ENCODE results near the gene CSMD2. TPM values are rescaled to one million over a fixed set of nuclear protein-coding genes. Genes with fewer than 3 reads are reported as not detected.

Gene CSMD2
- total RNA-seq, 1 experiment from 2014 or later: 13.2 TPM

DNA sequence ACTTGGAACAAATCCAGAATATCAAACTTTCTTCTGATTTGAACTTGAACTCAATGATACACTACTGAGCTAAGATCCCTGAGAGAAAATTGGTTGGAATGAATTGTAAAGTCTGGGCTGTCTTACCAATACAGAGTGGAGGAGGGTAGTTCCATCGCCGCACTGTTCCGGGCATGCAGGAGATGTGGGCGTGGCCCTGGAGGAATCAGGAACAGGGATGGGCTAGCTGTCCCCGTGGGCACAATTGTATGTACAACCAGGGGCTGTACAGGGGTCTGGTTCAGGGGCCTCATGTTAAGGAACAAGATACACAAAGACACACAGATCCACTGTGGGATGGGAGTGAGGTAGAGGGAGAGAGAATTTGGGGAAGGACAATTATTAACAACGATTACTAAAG, 548.2 kb downstream of the CSMD2 start (continued):
- TF ChIP-seq, protein P1, sequence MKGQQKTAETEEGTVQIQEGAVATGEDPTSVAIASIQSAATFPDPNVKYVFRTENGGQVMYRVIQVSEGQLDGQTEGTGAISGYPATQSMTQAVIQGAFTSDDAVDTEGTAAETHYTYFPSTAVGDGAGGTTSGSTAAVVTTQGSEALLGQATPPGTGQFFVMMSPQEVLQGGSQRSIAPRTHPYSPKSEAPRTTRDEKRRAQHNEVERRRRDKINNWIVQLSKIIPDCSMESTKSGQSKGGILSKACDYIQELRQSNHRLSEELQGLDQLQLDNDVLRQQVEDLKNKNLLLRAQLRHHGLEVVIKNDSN (CRISPR knock-in tag; IDR thresholded peaks at IDR 0.05): no peak
- TF ChIP-seq, protein P2, sequence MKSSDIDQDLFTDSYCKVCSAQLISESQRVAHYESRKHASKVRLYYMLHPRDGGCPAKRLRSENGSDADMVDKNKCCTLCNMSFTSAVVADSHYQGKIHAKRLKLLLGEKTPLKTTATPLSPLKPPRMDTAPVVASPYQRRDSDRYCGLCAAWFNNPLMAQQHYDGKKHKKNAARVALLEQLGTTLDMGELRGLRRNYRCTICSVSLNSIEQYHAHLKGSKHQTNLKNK (CRISPR knock-in tag; IDR thresholded peaks at IDR 0.05): no peak
- TF ChIP-seq ZBTB43 (CRISPR knock-in tag; IDR thresholded peaks at IDR 0.05) (no peak), GABPB1 (CRISPR knock-in tag; IDR thresholded peaks at IDR 0.05) (no peak), CTCF (IDR thresholded peaks at IDR 0.05) (no peak), FOXP4 (CRISPR knock-in tag; IDR thresholded peaks at IDR 0.05) (no peak), TEAD1 (CRISPR knock-in tag; IDR thresholded peaks at IDR 0.05) (no peak), NR3C1 (CRISPR knock-in tag; conservative IDR thresholded peaks at IDR 0.05; ENCODE audit: low read depth) (no peak)
- TF ChIP-seq, protein P3, sequence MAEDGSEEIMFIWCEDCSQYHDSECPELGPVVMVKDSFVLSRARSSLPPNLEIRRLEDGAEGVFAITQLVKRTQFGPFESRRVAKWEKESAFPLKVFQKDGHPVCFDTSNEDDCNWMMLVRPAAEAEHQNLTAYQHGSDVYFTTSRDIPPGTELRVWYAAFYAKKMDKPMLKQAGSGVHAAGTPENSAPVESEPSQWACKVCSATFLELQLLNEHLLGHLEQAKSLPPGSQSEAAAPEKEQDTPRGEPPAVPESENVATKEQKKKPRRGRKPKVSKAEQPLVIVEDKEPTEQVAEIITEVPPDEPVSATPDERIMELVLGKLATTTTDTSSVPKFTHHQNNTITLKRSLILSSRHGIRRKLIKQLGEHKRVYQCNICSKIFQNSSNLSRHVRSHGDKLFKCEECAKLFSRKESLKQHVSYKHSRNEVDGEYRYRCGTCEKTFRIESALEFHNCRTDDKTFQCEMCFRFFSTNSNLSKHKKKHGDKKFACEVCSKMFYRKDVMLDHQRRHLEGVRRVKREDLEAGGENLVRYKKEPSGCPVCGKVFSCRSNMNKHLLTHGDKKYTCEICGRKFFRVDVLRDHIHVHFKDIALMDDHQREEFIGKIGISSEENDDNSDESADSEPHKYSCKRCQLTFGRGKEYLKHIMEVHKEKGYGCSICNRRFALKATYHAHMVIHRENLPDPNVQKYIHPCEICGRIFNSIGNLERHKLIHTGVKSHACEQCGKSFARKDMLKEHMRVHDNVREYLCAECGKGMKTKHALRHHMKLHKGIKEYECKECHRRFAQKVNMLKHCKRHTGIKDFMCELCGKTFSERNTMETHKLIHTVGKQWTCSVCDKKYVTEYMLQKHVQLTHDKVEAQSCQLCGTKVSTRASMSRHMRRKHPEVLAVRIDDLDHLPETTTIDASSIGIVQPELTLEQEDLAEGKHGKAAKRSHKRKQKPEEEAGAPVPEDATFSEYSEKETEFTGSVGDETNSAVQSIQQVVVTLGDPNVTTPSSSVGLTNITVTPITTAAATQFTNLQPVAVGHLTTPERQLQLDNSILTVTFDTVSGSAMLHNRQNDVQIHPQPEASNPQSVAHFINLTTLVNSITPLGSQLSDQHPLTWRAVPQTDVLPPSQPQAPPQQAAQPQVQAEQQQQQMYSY (CRISPR knock-in tag; IDR thresholded peaks at IDR 0.05): no peak

DNA sequence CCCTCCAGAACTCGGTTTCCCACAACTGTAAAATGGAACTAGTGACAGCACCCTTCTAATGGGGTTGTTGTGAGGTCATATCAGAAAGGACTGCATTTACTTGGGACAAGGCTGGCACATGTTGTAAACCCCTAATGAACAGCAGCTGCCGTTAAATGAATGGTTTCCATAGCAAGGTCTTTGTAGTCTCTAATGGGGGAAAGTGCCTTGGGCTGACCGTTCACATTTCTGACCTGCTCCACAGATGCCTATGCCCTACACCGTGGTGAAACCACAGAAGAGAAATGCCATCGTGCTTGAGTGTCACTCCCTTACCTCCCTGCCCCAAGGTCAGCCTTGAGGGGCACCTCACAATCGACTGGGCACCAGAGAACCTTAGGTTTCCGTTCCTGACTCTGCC, 549.5 kb downstream of the CSMD2 start:
- DNase-seq (ENCODE audit: low spot score): no peak
- ChIA-PET POLR2A (no interaction called here), CTCF (interaction anchor here (1.8 kb wide), 1 partner anchor 17 kb away, joined by 4 read pairs; no protein-coding TSS in a partner anchor)
- Mint-ChIP-seq H3K4me3 (no peak overlapping the region), H3K27ac (no peak overlapping the region), H3K36me3 (peaks cover 8% of the 10 kb centered on the region; the same call in 1 of the 2 replicates), H3K27me3 (ENCODE audit: low read depth) (peaks cover 5% of the 10 kb centered on the region), H3K4me1 (no peaks in the 10 kb centered on the region), H3K9me3 (no peaks in the 10 kb centered on the region)
- ATAC-seq: no peak
- TF ChIP-seq CREB1 (CRISPR knock-in tag; IDR thresholded peaks at IDR 0.05) (no peak), NR3C1 (CRISPR knock-in tag; conservative IDR thresholded peaks at IDR 0.05; ENCODE audit: low read depth) (no peak), RORB (CRISPR knock-in tag; IDR thresholded peaks at IDR 0.05) (no peak), AFF4 (CRISPR knock-in tag; IDR thresholded peaks at IDR 0.05; ENCODE audit: borderline replicate concordance) (no peak), TEAD1 (CRISPR knock-in tag; IDR thresholded peaks at IDR 0.05) (no peak), MYBL2 (CRISPR knock-in tag; IDR thresholded peaks at IDR 0.05) (no peak), RELA (CRISPR knock-in tag; IDR thresholded peaks at IDR 0.05; ENCODE audit: borderline replicate concordance) (no peak), OVOL2 (CRISPR knock-in tag; IDR thresholded peaks at IDR 0.05; ENCODE audit: borderline replicate concordance) (no peak), SP1 (CRISPR knock-in tag; conservative IDR thresholded peaks at IDR 0.05) (no peak), TEAD4 (CRISPR knock-in tag; IDR thresholded peaks at IDR 0.05) (no peak)
- TF ChIP-seq, protein P4, sequence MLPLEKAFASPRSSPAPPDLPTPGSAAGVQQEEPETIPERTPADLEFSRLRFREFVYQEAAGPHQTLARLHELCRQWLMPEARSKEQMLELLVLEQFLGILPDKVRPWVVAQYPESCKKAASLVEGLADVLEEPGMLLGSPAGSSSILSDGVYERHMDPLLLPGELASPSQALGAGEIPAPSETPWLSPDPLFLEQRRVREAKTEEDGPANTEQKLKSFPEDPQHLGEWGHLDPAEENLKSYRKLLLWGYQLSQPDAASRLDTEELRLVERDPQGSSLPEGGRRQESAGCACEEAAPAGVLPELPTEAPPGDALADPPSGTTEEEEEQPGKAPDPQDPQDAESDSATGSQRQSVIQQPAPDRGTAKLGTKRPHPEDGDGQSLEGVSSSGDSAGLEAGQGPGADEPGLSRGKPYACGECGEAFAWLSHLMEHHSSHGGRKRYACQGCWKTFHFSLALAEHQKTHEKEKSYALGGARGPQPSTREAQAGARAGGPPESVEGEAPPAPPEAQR (CRISPR knock-in tag; IDR thresholded peaks at IDR 0.05): no peak
- TF ChIP-seq, protein P5, sequence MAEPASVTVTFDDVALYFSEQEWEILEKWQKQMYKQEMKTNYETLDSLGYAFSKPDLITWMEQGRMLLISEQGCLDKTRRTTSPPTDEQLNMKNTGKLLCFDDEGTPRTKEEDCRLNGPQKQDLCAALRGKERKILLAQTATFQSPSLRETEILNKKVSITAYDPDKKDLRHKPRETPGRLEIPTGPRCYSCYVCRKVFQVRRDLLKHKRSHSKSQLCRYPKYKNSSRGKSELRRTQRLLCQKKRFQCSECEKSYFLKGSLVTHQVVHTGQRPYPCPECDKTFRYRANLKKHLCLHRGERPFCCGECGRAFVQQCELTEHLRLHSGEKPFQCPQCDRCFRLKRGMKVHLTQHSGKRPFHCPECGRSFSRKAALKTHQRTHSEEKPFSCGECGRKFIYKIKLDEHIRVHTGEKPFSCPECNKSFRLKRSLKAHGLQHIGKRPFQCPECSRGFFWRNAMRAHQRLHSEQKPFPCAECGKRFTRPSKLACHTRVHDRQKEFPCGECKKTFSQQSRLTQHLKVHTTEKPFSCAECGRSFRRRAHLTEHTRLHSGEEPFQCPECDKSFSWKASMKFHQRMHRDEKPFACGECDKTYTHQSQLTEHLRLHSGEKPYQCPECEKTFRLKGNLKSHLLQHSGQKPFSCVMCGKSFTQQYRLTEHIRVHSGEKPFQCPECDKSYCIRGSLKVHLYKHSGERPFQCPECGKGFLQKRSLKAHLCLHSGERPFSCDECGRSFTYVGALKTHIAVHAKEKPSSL (CRISPR knock-in tag; conservative IDR thresholded peaks at IDR 0.05): no peak

All from WTC11 (cell line).